NCI-H2107 treated with DMSO at 0.1 percent for 48 hours (cell line): ENCODE results near the gene ASB10.

Experiments
- DNase-seq: peaks from one replicate; lab custom pipeline; 2025; ENCODE audit not compliant: unreplicated experiment; lab: John Stamatoyannopoulos, UW

Gene ASB10

GRCh38 chr7:151167197-151167961 is 19.7 kb downstream of the ASB10 start, which contains the start of gene GBX1:
Gene GBX1, minus strand, starts transcription at chr7:151167694. Its CDS starts 146 bp downstream, at chr7:151167548.
- DNase-seq: no peak

DNA sequence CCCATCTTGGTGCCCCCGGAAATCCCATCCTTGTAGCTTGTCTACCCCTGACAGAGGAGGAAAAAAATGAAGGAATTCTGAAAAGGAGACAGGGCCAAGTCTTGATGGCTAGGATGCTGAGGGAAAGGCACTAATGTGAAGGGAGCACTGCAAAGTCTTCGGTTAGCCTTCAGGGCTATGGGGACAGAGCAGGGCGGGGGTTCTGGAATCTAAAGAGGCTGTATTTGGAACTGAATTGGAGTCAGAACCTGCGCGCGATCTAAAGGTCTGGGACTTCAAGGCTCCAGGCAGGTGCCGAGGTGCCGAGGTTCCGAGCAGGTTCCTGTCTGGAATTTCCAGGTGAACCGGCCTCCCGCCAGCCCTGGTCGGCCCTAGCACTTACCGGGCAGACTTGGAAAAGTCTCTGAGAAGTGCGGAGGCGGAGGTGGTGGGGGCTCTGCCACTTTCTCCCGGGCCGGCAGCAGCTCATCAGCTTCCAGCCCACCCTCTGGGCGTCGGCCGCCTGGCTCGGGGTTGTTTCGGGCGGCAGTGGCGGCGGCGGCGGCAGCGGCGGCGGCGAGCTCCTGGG is 20.3 kb downstream of the ASB10 start:
- DNase-seq: no peak

- DNase-seq: no peak
Measured at GRCh38 chr7:151161757-151162156, 25.3 kb downstream of the ASB10 start.

GRCh38 chr7:151157645-151158329 is 29.3 kb downstream of the ASB10 start:
- no peak for DNase-seq

DNA sequence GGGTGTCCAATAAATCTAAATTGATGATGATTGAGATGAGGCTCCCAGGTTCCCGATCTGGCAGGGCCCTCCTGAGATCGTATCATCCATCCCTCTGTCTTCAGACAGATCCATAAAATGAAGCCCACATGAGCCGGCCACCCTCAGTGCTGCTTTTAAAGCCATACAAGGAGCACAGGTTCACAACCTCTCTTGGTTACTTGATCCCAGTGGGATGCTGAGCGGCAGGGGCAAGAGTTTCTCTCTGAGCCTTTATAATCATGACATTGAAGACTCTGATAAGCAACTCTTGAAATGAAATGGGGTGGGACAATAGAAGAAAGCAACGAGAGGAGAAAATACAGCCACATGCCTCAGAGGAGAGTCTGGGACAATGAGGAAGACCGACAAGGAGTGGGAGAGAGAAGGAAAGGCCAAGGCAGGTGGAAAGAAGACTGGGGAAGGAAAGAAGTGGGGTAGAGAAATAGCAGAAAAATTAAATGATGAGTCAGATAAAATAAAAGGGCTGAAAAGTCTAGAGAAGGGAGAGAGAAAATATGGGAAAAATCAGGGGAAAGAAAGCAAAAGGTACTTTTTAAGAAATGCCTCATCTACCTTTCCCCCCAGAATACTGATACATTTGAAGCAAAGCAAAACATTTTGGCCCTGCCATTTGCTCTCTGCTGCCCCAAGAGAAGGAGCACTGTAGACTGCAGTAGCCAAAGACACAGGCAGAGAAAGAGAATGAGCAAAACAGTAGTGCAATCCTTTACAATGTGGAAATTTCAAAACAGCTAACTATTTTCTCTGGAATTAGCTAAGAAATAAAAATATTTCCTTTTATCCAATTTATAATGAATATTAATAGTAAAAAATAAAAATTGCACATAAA is 34.2 kb downstream of the ASB10 start:
- DNase-seq: no peak

- DNase-seq: no peak
Measured at GRCh38 chr7:151150388-151150787, 36.7 kb downstream of the ASB10 start.

DNA sequence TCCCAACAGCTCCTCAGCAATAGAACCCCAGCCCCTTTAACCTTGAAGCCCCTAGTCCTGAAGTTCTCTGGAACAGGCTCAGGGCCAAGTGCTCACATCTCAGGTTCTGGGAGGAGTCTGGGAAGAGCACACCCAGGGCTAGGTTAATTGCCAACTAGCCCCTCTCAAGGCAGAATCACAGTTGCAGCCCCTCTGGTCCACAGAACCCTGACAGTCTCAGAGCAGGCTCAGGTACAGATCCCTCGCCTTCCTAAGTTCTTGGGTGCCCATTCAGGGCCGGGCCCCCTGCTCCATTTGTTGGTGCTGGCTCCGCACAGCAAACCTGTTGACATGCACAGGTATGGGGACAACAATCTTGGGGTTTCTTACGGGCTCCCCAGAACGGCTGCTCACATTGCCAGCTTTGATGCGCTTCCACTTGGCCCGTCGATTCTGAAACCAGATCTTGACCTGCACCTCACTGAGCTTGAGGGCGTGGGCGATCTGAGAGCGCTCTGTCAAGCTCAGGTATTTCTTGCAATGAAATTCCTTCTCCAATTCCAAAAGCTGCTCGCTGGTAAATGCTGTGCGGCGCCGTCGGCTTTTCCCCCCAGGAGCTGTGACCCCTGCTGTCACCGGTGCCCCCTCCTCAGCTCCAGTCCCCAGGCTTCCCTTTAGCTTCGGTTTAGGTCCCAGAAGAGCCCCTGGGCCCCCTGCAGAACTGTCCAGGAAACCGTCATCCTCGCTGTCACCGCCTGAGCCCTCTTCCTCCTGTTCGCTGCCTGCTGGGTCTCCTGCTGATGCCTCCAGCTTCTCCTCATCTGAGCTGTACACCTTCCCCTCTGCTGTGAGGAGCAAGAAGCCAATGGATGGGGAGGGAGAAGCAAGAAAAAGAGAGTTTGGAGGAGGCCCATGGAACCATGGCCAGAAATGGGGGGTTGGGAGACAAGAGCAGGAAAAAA is 38.5 kb downstream of the ASB10 start:
- DNase-seq: no peak

- no peak for DNase-seq
Measured at GRCh38 chr7:151146761-151147160, 40.3 kb downstream of the ASB10 start.

DNA sequence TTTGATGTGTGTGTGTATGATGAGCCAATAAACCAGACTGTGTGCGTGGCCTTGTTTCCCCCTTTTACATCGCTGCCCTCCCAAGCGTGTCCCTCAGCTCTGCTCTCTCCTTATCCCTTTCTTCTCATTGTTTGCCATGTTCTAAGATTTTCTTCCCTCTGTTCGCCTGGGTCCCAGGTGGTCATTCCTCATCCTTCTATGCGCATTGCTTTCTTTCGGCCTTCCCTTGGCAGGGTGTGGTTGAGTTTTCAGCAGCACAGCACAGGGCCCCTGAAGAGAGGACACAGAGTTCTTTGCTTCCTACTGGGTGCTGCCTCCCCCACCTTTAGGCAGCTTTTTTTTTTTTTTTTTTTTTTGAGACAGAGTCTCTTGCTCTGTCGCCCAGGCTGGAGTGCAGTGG is 42.7 kb downstream of the ASB10 start:
- no peak for DNase-seq

DNA sequence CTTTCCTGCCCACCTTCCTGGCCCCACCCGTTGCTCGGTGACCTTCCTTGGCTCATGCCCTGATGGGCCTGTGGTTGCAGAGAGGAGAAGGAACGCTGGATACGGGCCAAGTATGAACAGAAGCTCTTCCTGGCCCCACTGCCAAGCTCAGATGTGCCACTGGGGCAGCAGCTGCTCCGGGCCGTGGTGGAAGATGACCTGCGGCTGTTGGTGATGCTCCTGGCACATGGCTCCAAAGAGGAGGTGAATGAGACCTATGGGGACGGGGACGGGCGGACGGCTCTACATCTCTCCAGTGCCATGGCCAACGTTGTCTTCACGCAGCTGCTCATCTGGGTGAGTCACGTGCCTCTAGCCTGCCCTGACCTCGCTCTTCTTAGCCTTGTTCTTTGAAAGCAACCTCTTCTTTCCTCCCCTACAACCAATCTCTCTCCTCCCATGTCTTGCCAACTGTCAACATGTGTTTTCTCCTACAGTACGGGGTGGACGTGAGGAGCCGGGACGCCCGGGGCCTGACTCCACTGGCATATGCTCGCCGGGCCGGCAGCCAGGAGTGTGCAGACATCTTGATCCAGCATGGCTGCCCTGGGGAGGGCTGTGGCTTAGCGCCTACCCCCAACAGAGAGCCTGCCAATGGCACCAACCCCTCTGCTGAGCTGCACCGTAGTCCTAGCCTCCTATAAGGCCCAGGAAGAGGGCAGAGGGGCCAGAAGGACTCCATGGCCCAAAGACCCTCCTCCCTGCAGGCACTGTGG is 43.6 kb downstream of the ASB10 start:
- no peak for DNase-seq

- no peak for DNase-seq
Measured at GRCh38 chr7:151142686-151143040, 44.4 kb downstream of the ASB10 start.

DNA sequence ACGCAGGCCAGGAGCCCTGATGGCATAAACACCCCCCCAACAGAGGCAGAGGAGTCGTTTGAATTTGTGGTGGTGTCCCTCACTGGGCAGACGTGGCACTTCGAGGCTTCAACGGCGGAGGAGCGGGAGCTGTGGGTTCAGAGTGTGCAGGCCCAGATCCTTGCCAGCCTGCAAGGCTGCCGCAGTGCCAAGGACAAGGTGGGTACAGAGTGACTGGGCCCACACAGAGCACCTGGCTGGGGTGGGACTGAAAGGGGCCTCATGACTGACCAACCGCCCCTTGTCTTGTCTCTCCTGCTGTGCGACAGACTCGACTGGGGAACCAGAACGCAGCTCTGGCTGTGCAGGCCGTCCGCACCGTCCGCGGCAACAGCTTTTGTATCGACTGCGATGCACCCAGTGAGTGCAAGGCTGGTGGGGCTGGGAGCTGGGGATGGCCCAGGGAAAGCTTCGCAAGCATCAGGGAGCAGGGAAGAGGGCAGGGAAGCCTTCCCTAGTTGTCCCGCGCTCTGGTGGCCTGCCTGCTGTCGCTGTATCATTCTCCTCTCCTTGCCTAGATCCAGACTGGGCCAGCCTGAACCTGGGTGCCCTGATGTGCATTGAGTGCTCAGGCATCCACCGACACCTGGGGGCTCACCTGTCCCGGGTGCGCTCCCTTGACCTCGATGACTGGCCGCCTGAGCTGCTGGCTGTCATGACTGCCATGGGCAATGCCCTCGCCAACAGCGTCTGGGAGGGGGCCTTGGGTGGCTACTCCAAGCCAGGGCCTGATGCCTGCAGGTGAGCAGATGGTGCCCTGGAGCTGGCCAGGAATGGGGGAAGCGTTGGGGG is 45.0 kb downstream of the ASB10 start:
- no peak for DNase-seq

GRCh38 chr7:151141311-151141854 is 45.7 kb downstream of the ASB10 start:
- no peak for DNase-seq

GRCh38 chr7:151140826-151141225 is 46.2 kb downstream of the ASB10 start:
- DNase-seq: no peak

DNA sequence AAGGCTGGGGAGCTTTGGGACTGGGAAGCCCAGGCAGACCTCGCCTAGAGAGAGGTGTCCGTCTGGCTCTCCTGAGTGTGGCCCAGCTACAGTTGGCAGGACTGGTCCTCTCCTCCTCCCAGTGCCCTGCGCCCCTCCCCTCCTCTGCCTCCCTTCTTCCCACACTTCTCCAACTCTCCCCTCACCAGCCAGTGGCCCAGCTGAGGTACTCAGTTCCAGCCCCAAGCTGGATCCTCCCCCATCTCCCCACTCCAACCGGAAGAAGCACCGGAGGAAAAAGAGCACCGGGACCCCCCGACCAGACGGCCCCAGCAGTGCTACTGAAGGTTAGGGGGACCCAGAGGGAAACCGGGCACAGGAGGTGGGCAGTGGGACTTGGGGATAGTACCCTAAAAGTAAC is 47.3 kb downstream of the ASB10 start:
- no peak for DNase-seq

DNA sequence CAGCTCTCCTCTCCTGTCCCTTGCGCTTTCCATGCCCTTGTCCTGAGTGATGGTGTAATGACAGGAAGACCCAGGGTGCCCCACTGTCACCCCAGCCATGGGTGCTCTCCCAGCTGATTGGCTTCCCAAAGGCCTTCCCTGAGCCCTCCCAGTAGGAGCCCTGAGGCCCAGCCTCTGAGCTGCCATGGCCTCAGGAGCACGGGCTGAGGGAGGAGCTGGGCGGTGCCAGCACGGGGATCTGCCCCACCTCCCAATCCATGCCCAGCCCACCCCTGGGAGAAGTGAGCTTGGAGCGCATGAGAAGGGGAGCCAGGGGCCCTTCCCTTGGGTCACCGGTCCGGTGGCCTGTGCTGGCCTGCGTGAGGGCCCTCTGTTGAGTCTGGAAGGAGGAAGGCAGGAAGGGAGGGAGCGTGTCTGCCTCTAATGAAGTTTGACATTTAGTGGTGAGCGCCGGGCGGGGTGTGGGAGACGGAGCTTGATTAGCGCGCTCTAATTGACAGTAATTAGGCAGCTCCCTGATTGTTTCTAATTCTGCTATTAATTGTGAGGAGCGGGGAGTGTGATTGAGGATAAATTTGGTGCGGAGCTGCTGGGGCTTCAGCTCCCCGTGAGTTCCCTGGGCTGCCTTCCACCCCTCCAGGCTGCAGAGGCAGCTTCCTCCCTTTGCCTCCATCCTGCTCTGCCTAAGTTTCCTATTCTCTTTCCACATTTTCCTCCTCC is 47.8 kb downstream of the ASB10 start:
- DNase-seq: no peak

DNA sequence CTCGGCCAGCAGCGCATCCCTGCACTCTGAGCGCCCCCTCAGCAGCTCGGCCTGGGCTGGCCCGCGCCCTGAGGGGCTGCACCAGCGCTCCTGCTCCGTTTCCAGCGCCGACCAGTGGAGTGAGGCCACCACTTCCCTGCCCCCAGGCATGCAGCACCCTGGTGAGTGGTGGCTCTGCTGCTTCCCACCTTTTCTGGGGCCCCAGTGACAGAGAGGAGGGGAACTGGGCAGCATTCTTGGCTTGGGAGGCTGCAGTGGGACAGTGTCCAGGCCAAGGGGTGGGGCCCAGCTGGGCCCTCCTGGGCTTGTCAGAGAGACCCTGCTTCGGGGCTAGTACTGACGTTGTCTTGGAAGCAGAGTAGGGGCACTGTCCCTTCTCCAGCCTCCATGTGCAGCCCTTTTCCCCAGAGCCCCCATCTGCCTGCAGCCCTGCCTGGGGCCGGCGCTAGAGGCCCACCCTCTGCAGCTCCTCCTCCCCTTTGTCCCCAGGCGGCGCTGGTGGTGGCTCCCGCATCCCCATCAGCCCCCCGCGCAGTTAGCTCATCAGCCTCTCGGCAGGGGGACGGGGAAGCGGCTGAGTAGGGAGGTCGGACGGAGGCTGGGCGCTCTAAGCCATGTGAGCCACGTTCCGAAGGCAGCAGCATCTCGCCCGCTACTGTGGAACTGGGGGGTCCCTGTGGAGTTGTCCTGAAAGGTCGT is 48.7 kb downstream of the ASB10 start:
- no peak for DNase-seq
